Breast epithelium (tissue), 3 donors: ENCODE results near the gene NRCAM.
"Not testable (repeated sequence)": the region's sequence is repeated elsewhere in the genome, so short reads cannot be mapped to it uniquely, and the experiment has no call there.

Source experiments
- CTCF ChIP-seq, 3 donors: fragments of 450-650 bp; IDR thresholded peaks; one replicate each; pipeline ENCODE4 v1.5.1; 2016 to 2017; ENCODE audit warnings: antibody characterized with exemption in 3 of 3, mild to moderate bottlenecking in 3 of 3, moderate library complexity in 3 of 3
- POLR2A ChIP-seq: fragments of 450-650 bp; IDR thresholded peaks from one replicate; pipeline ENCODE4 v1.6.1; 2016; ENCODE audit warnings: antibody characterized with exemption, mild to moderate bottlenecking, moderate library complexity

GRCh38 chr7:108340406-108340805 lies 115.8 kb downstream of the NRCAM start:
- TF ChIP-seq CTCF (IDR thresholded peaks at IDR 0.05); POLR2A: not testable (repeated sequence)
